Adrenal gland (tissue), 12 donors: ENCODE measurements around the gene SOX10. TPM values are rescaled to one million over a fixed set of nuclear protein-coding genes. Genes with fewer than 3 reads are reported as not detected.

ENCODE experiments used
- DNase-seq, 7 donors: peaks; one replicate each; pipeline ENCODE4 v3.0.0-alpha.2; 2019 to 2020
- H3K27ac ChIP-seq, 5 donors: fragments of 200-600 bp; sonication (generic) in 4 of 5; 1 replicate in 3 of 5; 2 replicates in 2 of 5; pipeline versions ENCODE4 v1.5.1 to v1.8.0; 2016 to 2020; ENCODE audit warnings: mild to moderate bottlenecking in 1 of 5
- H3K27me3 ChIP-seq: fragments of 200-600 bp; 2 replicates; pipeline ENCODE4 v1.8.0; 2021
- H3K36me3 ChIP-seq, 2 donors: fragments of 200-600 bp; replicated peaks in 1 of 2; 1 replicate in 1 of 2; 2 replicates in 1 of 2; pipeline versions ENCODE4 v1.5.1 to v1.8.0; 2018 to 2022
- H3K4me1 ChIP-seq, 2 donors: fragments of 200-600 bp; replicated peaks in 1 of 2; 1 replicate in 1 of 2; 2 replicates in 1 of 2; pipeline versions ENCODE4 v1.5.1 to v1.8.0; 2018 to 2021
- H3K4me3 ChIP-seq, 4 donors: fragments of 200-600 bp; sonication (generic) in 3 of 4; one replicate each; pipeline ENCODE4 v1.5.1; 2016 to 2018
- H3K9me3 ChIP-seq, 3 donors: fragments of 200-600 bp; sonication (generic) in 1 of 3; replicated peaks in 1 of 3; 1 replicate in 2 of 3; 2 replicates in 1 of 3; pipeline versions ENCODE4 v1.5.1 to v1.8.0; 2016 to 2021
- POLR2A ChIP-seq, 2 donors: fragments of 450-650 bp; IDR thresholded peaks; one replicate each; pipeline ENCODE4 v1.6.1; 2017; ENCODE audit warnings: antibody characterized with exemption in 2 of 2, mild to moderate bottlenecking in 2 of 2, moderate library complexity in 1 of 2
- WGBS, 4 donors: extraction: QIAGEN DNeasy Blood & Tissue Kit in 2 of 4; methylation state at CpG; one replicate each; pipeline versions ENCODE4 v1.1.5 to v1.1.7; 2013 to 2017; 5-methylcytosine and 5-hydroxymethylcytosine counted together
- intact Hi-C, 2 donors: fragments of 100-400 bp; cut with DNase I; formaldehyde crosslinking; loops; one replicate each; pipeline versions ENCODE4 v1.14.1 to v1.15.0; 2022 to 2023
- polyA plus RNA-seq, 3 donors: library from polyadenylated mRNA; stranded (reverse); fragments of 200-250 nt in 2 of 3; fragments of 350-450 nt in 1 of 3; fragmentation: Illumina TruSeq in 1 of 3; extraction: RNeasy Lipid Tissue Mini Kit (QIAGEN cat#74804) in 1 of 3; gene quantifications; one replicate each; pipeline ENCODE4 v1.2.3, GENCODE V29; 2013 to 2014
- total RNA-seq, 9 donors: library from RNA; depleted of rRNA in 4 of 9; stranded (reverse); fragments of >200 nt in 4 of 9; fragments of 120-200 nt in 1 of 9; fragmentation: NEBNext Ultra II Directional in 1 of 9; extraction: Animal tissue kit (Norgen Biotek cat#: 25700) in 1 of 9; gene quantifications; one replicate each; pipeline versions ENCODE4 v1.1.0 to v1.2.4, GENCODE V29; 2013 to 2023
- TF ChIP-seq, protein P1 (sequence below), 6 experiments: fragments of 450-650 bp in 4 of 6; fragments of 200-600 bp in 2 of 6; sonication (generic) in 1 of 6; IDR thresholded peaks; 1 replicate in 5 of 6; 2 replicates in 1 of 6; pipeline versions ENCODE4 v1.5.1 to v1.8.0; 2016 to 2021; ENCODE audit warnings: antibody characterized with exemption in 6 of 6, mild to moderate bottlenecking in 2 of 6, moderate library complexity in 1 of 6
- donor health status: healthy with polysubstance abuse.
- donor health status: Bipolar disorder and iron deficiency.
- donor health status: DM: yes; HTN: yes; CAD: no.
- donor health status: DM: no; HTN: no; CAD: no.
- donor health status: DM: no; HTN: no; CAD: no.
- donor health status: DM: yes; HTN: yes; CAD: no.

Gene SOX10
- total and polyA plus RNA-seq, 12 donors: 0.16 to 5.4 (median 0.78) TPM; not detected in 1

DNA sequence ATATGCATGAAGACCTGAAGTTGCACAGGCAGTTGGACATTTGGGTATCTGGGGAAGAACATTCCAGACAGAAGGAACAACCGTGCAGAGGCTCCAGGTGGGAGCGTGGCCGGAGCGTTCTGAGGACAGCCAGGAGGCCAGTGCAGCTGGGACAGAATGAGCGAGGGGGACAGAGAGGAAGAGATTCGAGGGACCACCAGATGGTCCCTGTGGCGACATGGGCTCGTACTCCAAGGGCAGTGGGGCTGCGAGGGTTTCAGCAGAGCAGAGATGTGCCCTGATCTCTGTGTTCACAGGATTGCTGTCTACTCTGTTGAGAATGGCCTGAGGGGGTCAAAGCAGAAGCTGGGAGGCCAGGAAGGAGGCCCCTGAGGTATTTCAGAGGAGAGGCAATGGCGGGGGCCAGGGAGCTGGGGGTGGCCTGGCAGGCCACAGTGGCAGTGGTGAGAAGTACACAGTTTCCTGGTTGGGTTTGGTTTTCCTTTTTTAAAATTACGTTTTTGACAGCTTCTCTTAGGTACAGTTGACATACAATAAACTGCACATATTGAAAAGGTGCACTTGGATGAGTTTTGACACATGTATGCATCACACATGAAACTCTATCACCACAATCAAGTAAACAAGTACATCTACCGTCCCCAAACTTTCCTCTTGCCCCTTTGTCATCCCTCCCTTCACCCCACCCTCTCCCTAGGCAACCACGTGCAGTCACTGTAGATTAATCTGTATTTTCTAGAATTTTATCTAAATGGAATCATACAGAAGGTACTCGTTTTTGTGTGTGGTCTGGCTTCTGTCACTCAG, 24.8 kb upstream of the SOX10 start:
- no peak overlapping the region for H3K4me3 ChIP-seq
- no peaks in the 10 kb centered on the region for H3K27me3 ChIP-seq
- H3K27ac ChIP-seq: no peak overlapping the region
- 75 to 82% (median 78%) methylated on average over 14 of the region's 14 CpGs for WGBS, 4 donors
- H3K4me1 ChIP-seq: peaks cover 0 to 6% of the 10 kb centered on the region in 2 donors
- no peak for DNase-seq
- no peaks in the 10 kb centered on the region for H3K9me3 ChIP-seq
- no peaks in the 10 kb centered on the region for H3K36me3 ChIP-seq
- intact Hi-C loops: no loop called here
- TF ChIP-seq, protein P1, sequence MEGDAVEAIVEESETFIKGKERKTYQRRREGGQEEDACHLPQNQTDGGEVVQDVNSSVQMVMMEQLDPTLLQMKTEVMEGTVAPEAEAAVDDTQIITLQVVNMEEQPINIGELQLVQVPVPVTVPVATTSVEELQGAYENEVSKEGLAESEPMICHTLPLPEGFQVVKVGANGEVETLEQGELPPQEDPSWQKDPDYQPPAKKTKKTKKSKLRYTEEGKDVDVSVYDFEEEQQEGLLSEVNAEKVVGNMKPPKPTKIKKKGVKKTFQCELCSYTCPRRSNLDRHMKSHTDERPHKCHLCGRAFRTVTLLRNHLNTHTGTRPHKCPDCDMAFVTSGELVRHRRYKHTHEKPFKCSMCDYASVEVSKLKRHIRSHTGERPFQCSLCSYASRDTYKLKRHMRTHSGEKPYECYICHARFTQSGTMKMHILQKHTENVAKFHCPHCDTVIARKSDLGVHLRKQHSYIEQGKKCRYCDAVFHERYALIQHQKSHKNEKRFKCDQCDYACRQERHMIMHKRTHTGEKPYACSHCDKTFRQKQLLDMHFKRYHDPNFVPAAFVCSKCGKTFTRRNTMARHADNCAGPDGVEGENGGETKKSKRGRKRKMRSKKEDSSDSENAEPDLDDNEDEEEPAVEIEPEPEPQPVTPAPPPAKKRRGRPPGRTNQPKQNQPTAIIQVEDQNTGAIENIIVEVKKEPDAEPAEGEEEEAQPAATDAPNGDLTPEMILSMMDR (IDR thresholded peaks at IDR 0.05): no peak
- TF ChIP-seq POLR2A (IDR thresholded peaks at IDR 0.05): no peak

DNA sequence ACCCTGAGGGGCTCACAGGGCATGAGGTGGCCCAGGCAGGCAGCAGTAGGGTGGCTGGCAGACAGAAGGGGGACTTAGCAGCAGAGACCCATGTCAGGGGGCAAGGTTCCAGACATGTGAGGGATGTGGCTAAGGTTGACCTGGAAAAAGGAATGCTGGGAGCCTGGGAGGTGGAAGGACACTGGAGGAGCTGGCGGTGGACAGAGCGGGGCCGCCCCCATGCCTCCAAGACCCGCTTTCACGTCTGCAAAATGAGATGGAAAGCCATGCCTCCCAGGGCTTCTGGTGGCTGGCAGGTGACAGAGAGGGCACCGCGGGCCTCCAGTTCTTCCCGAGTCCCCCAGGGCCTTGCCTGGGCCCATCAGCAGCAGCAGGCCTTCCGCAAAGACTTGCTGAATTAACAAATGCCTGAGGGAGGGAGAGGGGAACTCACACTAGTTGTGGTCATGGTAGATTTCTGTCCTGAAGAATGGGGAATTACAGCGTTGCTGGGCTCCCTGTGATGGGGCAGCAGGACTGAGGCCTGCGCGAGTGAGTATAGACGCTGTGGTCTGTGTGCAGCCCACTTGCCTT, 23.1 kb upstream of the SOX10 start:
- Histone ChIP-seq H3K27me3 (no peaks in the 10 kb centered on the region), H3K27ac (no peak overlapping the region), H3K36me3 (no peaks in the 10 kb centered on the region), H3K4me1 (peaks cover 0 to 4% of the 10 kb centered on the region in 2 donors), H3K9me3 (no peaks in the 10 kb centered on the region), H3K4me3 (no peak overlapping the region)
- 86 to 91% (median 90%) methylated on average over 11 to 13 of the region's 13 CpGs for WGBS, 4 donors
- DNase-seq: no peak
- TF ChIP-seq, protein P1 (IDR thresholded peaks at IDR 0.05): no peak
- no peak for TF ChIP-seq POLR2A (IDR thresholded peaks at IDR 0.05)
- intact Hi-C loops: no loop called here

DNA sequence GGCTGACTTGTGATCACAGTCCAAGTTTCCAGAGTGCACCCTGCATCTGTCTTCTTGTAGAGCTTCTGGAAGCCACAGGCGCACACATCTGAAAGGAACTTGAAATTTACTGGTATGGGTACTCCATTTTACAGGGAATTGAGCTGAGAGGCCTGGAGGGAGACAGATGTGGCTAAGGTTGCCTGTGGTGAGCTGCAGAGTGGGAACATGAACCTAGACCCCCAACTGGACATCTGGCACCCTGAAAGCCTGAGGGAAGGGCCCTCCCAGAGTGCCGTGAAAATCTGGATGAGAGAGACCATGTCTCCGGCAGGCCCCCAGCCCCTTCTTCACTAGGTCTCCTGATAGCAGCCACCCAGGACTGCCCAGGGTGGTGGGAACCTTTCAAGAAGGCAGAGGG, 22.6 kb upstream of the SOX10 start:
- H3K27ac ChIP-seq: no peak overlapping the region
- H3K4me3 ChIP-seq: no peak overlapping the region
- intact Hi-C loops: no loop called here
- no peaks in the 10 kb centered on the region for H3K9me3 ChIP-seq
- H3K27me3 ChIP-seq: no peaks in the 10 kb centered on the region
- DNase-seq: no peak
- H3K4me1 ChIP-seq: no peaks in the 10 kb centered on the region
- no peaks in the 10 kb centered on the region for H3K36me3 ChIP-seq
- TF ChIP-seq POLR2A (IDR thresholded peaks at IDR 0.05): no peak
- TF ChIP-seq, protein P1 (IDR thresholded peaks at IDR 0.05): no peak
- 86 to 94% (median 93%) methylated on average over 2 to 3 of the region's 3 CpGs for WGBS, 4 donors

DNA sequence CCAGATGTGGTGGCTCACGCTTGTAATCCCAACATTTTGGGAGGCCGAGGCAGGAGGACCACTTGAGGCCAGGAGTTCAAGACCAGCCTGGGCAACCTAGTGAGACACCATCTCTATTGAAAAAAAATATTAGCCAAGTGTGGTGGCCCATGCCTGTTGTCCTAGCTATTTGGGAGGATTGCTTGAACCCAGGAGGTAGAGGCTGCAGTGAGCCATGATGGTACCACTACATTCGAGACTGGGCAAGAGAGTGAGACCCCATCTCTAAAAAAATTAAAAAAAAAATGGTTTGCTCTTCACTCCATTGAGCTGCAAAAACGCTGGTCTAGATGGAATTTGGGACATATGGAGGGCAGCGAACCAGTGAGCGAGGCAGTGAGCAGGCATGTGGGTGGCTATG, 21.6 kb upstream of the SOX10 start:
- DNase-seq: no peak
- WGBS, 4 donors: 87 to 91% (median 90%) methylated on average over 6 of the region's 6 CpGs
- H3K36me3 ChIP-seq: no peaks in the 10 kb centered on the region
- H3K4me1 ChIP-seq: no peaks in the 10 kb centered on the region
- TF ChIP-seq, protein P1 (IDR thresholded peaks at IDR 0.05): no peak
- no peak for TF ChIP-seq POLR2A (IDR thresholded peaks at IDR 0.05)
- intact Hi-C loops: no loop called here
- no peak overlapping the region for H3K27ac ChIP-seq
- no peaks in the 10 kb centered on the region for H3K9me3 ChIP-seq
- H3K4me3 ChIP-seq: no peak overlapping the region
- H3K27me3 ChIP-seq: no peaks in the 10 kb centered on the region
